ENCODE results near the gene PCBP3. TPM values are rescaled to one million over a fixed set of nuclear protein-coding genes. Genes with fewer than 3 reads are reported as not detected.

Gene PCBP3
- total RNA-seq, 1 experiment from 2014 or later, result 15.2 TPM

DNA sequence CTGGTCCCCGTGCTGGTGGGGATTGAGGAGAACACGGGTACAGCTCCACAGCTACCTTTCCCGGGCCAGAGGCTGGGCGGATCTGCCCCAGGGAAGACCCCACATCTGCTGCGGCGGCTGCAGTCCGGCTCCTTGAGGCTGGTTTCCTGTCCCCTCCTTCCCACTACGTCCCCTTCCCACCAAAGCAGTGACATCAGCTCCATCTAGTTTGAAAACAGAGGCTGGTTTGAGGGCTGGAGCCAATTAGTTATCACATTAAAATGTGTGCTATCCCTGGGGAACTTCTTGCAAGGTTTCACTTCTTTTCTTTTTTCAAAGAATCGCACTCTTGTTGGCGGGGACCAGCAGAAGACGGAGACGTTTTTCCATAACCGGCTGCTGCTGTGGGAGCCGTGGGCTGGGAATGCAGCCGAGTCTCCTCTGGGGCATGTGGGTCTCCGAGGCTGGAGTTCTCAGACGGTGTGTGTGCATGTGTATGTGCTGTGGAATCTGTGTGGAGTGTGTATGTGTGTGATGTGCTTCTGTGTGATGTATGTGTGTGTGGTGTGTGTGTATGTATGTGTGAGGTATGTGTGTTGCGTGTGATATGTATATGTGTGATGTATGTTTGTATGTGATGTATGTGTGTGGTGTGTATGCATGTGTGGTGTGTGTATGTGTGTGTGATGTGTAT, 8.9 kb upstream of the PCBP3 start:
- Histone ChIP-seq H3K4me1 (replicated peaks) (peaks cover 14% of the 10 kb centered on the region), H3K4me3 (peak overlapping the region; percentile 34), H3K27me3 (replicated peaks) (no peaks in the 10 kb centered on the region), H3K9me3 (replicated peaks) (peaks cover 4% of the 10 kb centered on the region; the same call in 1 of the 2 replicates), H3K36me3 (no peaks in the 10 kb centered on the region), H3K27ac (peak overlapping the region; percentile 61)
- peak in 1 of 2 experiments; percentile 70 for DNase-seq (ENCODE audit: low read depth in 1 of 2, low spot score in 2 of 2)

DNA sequence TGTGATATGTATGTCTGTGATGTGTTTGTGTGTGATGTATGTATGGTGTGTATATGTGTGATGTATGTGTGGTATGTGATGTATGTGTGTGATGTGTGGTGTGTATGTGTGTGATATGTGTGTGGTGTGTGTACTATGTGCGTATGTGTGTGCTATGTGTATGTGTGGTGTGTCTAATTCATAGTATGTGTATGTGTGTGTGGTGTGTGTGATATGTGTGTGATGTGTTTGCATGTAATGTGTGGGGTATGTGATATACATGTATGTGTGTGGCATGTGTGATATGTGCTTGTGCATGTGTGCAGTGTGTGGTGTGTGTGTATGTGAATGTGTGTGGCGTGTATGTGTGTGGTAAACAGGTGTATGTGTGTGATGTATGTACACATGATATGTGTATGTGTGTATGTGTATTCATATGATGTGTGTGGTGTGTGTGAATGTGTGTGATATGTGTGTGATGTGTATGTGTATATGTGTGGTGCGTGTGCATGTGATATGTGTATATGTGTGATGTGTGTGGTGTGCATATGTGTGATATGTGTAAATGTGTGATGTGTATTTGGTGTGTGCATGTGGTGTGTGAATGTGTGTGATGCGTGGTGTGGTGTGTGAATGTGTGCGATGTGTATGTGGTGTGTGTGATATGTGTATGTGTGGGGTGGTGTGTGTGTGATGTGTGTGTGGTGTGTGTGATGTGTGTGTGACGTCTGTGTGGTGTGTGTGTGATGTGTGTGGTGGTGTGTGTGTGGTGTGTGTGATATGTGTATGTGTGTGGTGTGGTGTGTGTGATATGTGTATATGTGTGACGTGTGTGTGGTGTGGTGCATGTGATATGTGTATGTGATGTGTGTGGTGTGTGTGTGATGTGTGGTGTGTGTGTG, 8.0 kb upstream of the PCBP3 start:
- Histone ChIP-seq H3K27me3 (replicated peaks) (no peaks in the 10 kb centered on the region), H3K9me3 (replicated peaks) (peaks cover 4% of the 10 kb centered on the region; the same call in 1 of the 2 replicates), H3K27ac (no peak overlapping the region)

DNA sequence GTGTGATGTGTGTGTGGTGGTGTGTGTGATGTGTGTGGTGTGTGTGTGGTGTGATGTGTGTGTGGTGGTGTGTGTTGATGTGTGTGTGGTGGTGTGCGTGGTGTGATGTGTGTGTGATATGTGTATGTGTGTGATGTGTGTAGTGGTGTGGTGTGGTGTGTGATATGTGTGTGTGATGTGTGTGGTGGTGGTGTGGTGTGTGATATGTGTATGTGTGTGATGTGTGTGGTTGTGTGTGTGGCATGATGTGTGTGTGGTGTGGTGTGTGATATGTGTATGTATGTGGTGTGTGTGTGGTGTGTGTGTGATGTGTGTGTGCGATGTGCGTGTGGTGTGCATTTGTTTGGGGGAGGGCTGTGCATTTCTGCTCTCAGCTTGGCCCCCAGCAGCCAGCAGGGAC, 7.1 kb upstream of the PCBP3 start:
- Histone ChIP-seq H3K27ac (no peak overlapping the region), H3K9me3 (replicated peaks) (peaks cover 4% of the 10 kb centered on the region; the same call in 1 of the 2 replicates), H3K27me3 (replicated peaks) (no peaks in the 10 kb centered on the region), H3K4me1 (replicated peaks) (peaks cover 27% of the 10 kb centered on the region), H3K36me3 (no peaks in the 10 kb centered on the region), H3K4me3 (no peak overlapping the region)
- no peak for DNase-seq (ENCODE audit: low read depth in 1 of 2, low spot score in 2 of 2)

More for the DNA sequence above, 8.0 kb upstream of the PCBP3 start:
- Histone ChIP-seq H3K36me3 (no peaks in the 10 kb centered on the region), H3K4me1 (replicated peaks) (peaks cover 18% of the 10 kb centered on the region), H3K4me3 (no peak overlapping the region)
- no peak for DNase-seq (ENCODE audit: low read depth in 1 of 2, low spot score in 2 of 2)

DNA sequence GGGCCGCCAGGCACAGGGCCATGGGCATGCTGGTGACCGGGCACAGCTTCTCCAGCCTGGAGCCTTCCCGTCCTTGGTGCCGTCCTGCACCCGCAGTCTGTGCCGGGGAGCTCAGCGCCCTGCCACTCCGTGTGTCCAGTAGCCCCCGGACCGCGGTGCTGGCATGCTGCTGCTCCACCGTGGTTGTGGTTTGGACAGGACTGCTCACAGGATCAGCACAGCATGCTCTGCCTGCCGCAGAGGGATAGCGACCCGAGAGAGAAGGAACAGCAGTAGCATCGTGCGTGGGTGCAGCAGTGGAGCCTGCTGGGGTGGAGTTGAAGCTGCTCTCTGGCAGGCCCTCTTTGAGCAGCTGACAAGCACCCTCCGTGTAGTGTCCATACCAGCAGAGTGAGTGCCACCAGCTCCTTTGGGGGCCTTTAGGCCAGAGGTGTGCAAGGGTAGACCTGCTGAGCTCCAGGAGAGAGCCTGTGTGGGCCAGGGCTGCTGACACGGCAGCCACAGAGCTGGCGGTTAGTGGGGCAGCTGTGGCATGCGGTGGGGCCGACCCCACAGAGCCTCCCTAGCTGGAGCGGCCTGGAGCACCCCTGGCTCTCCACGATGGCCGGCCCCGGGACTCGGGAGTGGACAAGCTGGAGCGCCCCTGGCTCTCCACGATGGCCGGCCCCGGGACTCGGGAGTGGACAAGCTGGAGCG, 6.4 kb upstream of the PCBP3 start:
- Histone ChIP-seq H3K27ac (no peak overlapping the region), H3K4me1 (replicated peaks) (peaks cover 31% of the 10 kb centered on the region), H3K36me3 (no peaks in the 10 kb centered on the region), H3K9me3 (replicated peaks) (peaks cover 4% of the 10 kb centered on the region; the same call in 1 of the 2 replicates), H3K4me3 (no peak overlapping the region), H3K27me3 (replicated peaks) (no peaks in the 10 kb centered on the region)
- no peak for DNase-seq (ENCODE audit: low read depth in 1 of 2, low spot score in 2 of 2)

DNA sequence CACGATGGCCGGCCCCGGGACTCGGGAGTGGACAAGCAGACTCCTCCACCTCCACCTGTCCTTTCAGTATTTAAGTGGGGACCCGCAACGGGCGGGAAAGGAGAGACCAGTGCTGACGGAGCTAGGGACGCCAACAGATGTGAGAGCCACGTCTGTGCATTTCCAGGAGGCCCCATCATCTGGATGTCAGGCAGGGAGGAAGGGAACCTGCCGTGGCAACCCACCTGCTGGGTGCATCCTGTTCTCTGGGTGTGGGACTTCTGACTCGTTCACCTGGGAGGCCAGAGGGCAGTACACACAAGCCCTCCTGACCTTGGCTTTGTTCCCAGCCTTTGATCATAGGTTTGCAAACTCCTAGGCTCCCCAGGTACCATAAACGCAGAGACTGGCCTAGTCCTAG, 5.6 kb upstream of the PCBP3 start:
- H3K27ac ChIP-seq, result no peak overlapping the region
- H3K4me1 ChIP-seq (replicated peaks), result peaks cover 36% of the 10 kb centered on the region
- no peak for DNase-seq (ENCODE audit: low read depth in 1 of 2, low spot score in 2 of 2)
- peaks cover 6% of the 10 kb centered on the region; the same call in 1 of the 2 replicates for H3K9me3 ChIP-seq (replicated peaks)
- H3K36me3 ChIP-seq, result no peaks in the 10 kb centered on the region
- H3K27me3 ChIP-seq (replicated peaks), result no peaks in the 10 kb centered on the region
- no peak overlapping the region for H3K4me3 ChIP-seq

DNA sequence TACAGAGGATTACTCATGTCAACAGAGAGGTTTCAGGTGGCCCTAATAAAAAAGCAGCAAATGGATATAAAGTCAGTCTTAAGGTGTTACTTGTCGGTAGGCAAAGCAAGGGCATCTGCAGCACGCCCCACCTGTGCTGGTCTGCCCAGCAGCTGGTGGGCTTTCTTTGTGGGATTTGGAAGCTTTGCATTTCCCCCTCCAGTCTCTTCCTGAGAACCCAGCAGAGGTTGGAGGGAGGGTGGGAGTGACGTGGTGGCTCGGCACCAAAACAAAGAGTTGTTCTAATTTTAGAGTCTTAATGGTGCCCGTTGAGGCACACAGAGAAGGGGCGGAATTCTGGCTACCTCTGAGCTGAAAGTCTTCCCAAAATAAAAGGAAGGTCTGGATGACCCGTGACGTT, 4.8 kb upstream of the PCBP3 start:
- H3K27ac ChIP-seq, result no peak overlapping the region
- H3K9me3 ChIP-seq (replicated peaks), result peaks cover 6% of the 10 kb centered on the region
- no peak for DNase-seq (ENCODE audit: low read depth in 1 of 2, low spot score in 2 of 2)
- H3K4me3 ChIP-seq, result no peak overlapping the region
- no peaks in the 10 kb centered on the region for H3K27me3 ChIP-seq (replicated peaks)
- H3K4me1 ChIP-seq (replicated peaks), result peaks cover 36% of the 10 kb centered on the region
- H3K36me3 ChIP-seq, result peaks cover 2% of the 10 kb centered on the region; the same call in 1 of the 2 replicates

DNA sequence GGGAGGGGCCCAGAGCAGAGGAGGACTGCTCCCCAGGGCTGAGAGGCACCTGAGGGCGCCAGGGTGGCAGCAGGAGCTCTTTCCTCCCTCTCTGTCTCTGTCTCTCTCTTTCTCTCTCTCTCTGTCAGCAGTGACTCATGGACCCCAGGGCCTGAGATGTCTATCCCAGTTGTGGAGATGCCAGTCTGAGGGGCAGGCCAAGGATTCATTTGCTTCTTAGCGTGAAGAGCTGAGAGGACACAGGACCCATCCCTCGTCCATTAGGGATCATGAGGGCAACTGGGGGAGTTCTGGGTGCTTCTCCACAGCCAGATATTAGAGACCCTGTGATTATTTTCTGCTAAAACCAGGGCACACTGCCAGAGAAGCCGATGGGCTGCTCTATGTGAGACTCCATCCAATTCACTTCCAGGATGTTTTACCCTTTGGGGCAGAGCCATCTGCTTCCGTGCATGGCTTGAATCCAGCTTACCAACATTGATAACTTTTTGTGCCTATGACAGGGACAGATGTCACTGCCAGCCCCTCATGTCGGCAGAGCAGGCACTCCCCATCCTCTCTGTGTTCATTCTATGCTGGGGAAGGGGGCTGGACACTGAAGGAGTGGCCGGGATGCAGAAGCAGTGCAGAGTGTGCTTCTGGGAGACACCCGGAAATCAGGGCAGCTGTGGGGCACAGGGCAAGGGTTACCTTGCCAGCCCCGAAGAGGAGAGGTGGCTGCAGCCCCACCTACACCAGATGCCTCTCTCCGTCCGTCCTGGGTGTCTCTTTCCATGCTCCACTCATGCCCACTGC, 4.1 kb upstream of the PCBP3 start:
- no peak for DNase-seq (ENCODE audit: low read depth in 1 of 2, low spot score in 2 of 2)
- Histone ChIP-seq H3K27me3 (replicated peaks) (no peaks in the 10 kb centered on the region), H3K27ac (no peak overlapping the region), H3K4me1 (replicated peaks) (peaks cover 37% of the 10 kb centered on the region), H3K4me3 (no peak overlapping the region), H3K9me3 (replicated peaks) (peaks cover 6% of the 10 kb centered on the region), H3K36me3 (peaks cover 5% of the 10 kb centered on the region; the same call in 1 of the 2 replicates)

DNA sequence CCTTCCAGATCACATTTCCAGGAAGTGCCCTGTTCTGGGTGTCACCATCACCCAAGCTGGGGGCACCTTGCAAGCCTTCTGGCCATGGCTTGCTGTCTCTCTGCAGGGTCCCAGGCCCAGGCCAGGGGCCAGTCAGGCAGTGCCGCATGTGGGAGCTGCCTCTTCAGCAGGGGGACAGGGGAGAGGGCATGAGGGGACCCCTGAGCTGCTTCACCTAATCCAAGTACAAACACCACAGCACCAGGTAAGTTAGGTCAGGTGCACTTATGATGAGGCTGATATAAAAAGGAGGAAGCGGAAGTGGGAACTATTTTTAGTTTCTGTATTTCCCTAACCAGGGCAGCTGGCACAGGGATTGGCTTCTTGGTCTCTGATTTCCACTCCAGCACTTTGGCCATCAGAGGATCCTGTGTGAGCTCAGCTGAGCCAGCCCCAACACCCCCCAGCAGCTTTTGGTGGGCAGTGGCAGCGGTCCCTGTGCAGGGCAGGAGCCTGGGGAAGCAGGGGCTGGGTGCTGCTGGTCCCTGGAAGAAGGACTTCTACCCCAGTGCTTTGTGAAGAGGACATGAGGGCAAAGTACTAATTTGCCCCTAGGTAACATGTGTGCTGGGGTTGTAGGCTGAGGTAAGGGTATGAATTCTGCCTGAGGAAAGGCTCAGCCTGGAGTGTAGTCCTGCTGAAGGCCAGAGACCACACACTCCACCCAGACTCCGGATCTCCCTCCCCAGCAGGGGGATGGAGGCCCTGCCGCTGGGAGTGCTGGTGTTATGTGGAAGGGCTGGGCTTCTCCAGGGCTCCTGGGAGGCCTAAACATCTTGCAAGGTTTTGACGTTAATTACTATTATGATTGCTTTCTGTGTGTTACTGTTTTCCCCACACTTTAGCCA, 3.3 kb upstream of the PCBP3 start:
- peaks cover 5% of the 10 kb centered on the region; the same call in 1 of the 2 replicates for H3K36me3 ChIP-seq
- no peak overlapping the region for H3K27ac ChIP-seq
- H3K27me3 ChIP-seq (replicated peaks), result no peaks in the 10 kb centered on the region
- peaks cover 6% of the 10 kb centered on the region for H3K9me3 ChIP-seq (replicated peaks)
- peaks cover 37% of the 10 kb centered on the region for H3K4me1 ChIP-seq (replicated peaks)
- no peak overlapping the region for H3K4me3 ChIP-seq
- no peak for DNase-seq (ENCODE audit: low read depth in 1 of 2, low spot score in 2 of 2)

DNA sequence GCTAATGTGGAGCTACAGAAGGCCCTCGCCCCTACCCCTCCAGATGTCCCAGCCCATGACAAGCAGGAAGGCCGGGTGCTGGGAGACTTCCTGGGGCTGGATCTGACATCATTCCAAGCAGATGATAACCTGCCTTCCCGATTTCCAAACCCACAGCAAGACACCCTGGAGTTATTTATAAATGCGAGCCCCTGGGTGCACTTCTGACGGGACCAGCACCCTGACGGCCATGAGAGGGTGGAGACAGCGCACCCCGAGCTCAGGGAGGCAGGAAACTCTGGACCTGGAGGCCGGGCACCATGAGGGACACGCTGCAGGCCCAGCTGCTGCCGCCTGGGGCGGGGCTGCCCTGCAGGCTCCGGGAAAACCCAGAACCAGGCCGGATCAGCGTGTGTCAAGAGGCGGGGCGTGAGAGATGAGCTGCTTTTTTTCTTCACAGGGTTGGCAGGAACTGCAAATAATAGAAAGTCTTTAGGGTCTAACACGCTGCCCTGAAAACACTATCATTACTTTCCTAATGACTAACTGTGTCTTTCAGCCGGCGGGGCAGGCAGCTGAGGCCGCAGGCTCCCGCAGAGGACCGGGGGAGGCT, 2.5 kb upstream of the PCBP3 start:
- Histone ChIP-seq H3K4me1 (replicated peaks) (peaks cover 38% of the 10 kb centered on the region), H3K27me3 (replicated peaks) (no peaks in the 10 kb centered on the region), H3K36me3 (peaks cover 5% of the 10 kb centered on the region; the same call in 1 of the 2 replicates), H3K4me3 (no peak overlapping the region), H3K27ac (no peak overlapping the region), H3K9me3 (replicated peaks) (peaks cover 2% of the 10 kb centered on the region)
- DNase-seq (ENCODE audit: low read depth in 1 of 2, low spot score in 2 of 2), result peak; percentile 50 to 72

DNA sequence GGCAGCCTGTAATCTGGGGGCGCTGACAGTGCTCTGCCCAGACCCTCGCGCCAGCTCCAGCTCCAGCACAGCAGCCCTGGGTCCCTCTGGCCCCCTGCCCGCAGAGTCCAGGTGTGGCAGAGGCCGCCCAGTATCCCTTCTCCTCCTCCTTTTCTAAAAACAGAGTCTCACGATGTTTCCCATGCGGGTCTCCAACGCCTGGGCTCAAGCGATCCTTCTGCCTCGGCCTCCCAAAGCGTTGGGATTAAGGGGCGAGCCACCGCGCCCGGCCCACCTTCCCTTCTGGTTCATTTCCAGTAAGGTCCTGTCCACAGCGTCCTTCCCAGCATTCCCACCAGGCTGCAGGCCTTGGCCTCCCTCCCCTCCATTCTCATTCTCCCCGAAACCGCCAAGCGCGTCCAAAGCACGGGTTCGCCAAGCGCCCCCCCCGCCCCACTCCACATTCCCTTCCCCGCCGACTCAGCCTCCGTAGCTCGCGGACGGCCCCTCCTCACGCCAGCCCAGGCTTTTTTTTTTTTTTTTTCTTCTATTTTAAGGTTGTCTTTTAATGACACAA, 2.0 kb upstream of the PCBP3 start:
- Histone ChIP-seq H3K27ac (no peak overlapping the region), H3K4me1 (replicated peaks) (peaks cover 38% of the 10 kb centered on the region)

DNA sequence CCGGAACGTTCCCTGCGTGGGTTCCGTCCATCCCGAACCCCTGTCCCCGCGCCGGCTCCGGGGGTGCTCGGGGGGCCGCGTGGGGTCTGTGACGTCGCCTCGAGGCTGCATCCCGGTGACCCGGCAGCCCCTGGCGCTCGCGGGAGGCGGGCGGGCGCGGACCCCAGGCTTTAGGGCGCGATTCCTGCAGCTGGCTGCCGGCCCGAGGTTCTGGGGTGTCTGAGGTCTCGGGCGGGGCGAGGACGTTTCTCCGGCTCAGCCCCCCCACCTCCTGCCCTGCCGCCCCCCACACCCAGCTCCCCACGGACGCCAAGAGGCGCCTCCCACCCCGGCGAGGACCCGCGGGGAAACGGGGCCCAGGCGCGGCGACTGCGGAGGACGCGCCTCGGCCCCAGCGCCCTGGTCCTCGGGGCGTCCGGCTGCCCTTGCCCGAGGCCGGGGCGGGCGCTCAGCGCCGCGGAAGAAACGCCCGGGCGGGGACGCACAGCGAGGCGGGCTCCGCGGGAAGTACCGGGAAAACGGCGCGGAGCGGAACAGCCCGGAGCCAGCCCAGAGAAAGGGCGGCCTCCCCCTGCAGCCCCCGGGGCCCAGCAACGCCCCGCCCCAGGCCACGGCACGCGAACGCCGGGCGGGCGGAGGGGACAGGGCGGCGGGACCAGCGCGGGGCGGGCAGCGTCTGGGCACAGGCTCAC, 1.3 kb upstream of the PCBP3 start:
- Histone ChIP-seq H3K27ac (peak overlapping the region; percentile 79), H3K9me3 (replicated peaks) (peaks cover 2% of the 10 kb centered on the region), H3K36me3 (peaks cover 5% of the 10 kb centered on the region; the same call in 1 of the 2 replicates), H3K4me3 (peak overlapping the region; percentile 52), H3K4me1 (replicated peaks) (peaks cover 38% of the 10 kb centered on the region), H3K27me3 (replicated peaks) (no peaks in the 10 kb centered on the region)
- peak in 1 of 2 experiments; percentile 49 for DNase-seq (ENCODE audit: low read depth in 1 of 2, low spot score in 2 of 2)

More for the DNA sequence above, 2.0 kb upstream of the PCBP3 start:
- Histone ChIP-seq H3K27me3 (replicated peaks) (no peaks in the 10 kb centered on the region), H3K4me3 (no peak overlapping the region), H3K36me3 (peaks cover 5% of the 10 kb centered on the region; the same call in 1 of the 2 replicates), H3K9me3 (replicated peaks) (peaks cover 2% of the 10 kb centered on the region)
- no peak for DNase-seq (ENCODE audit: low read depth in 1 of 2, low spot score in 2 of 2)

All from SJSA1 (cell line).